Inflammatory macrophage treated with lipopolysaccharide for 4 hours (primary cell): ENCODE data around the gene ERBB4.
"Not testable (repeated sequence)": the region's sequence is repeated elsewhere in the genome, so short reads cannot be mapped to it uniquely, and the experiment has no call there.

Experiments used
- DNase-seq: peaks from one replicate; pipeline ENCODE4 v3.0.0-alpha.2; 2020

ERBB4 gene

DNA sequence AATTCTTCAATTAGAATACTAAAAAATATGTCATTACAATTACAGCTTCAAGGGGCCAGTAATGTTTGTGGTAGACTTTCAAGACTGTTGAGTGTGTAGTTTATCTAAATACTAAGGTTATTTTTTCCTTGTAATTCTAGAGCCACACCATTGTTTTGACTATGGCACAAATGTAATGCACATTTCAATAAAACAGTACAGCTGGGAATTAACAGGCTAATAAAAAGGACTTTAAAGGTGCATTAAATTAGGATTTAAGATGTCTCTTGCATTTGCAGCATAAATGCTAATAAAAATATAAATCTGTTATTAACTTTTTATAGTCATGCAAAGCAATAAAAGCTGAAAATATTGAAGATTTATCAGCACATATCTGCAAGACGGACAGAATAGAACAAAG, 344.8 kb downstream of the ERBB4 start:
- no peak for DNase-seq

DNA sequence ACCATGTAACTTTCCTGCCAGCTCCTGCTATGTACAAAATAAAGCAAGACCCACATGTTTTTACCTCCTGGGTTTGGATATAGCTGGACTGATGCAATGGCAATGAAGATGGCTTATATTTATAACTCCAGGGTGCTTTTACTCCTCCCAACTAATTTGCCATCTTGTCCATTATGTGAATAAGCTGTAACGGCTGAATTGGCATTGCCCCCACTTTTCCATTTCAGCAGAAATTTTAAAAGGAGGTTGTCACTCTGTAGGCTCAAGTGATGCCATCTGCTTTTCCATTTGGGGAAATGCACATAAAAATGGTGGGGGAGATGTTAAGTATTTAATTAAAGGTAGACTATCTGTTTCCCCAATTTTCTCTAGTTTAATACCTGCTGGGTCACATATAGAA, 345.5 kb downstream of the ERBB4 start:
- no peak for DNase-seq

DNA sequence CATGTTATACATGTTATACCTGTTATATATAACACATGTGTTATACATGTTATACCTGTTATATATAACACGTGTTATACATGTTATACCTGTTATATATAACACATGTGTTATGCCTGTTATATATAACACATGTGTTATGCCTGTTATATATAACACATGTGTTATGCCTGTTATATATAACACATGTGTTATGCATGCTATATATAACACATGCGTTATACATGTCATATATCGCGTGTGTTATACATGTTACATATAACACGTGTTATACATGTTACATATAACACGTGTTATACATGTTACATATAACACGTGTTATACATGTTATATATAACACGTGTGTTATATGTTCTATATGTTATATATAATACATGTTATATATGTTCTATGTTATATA, 347.2 kb downstream of the ERBB4 start:
- DNase-seq: not testable (repeated sequence)

DNA sequence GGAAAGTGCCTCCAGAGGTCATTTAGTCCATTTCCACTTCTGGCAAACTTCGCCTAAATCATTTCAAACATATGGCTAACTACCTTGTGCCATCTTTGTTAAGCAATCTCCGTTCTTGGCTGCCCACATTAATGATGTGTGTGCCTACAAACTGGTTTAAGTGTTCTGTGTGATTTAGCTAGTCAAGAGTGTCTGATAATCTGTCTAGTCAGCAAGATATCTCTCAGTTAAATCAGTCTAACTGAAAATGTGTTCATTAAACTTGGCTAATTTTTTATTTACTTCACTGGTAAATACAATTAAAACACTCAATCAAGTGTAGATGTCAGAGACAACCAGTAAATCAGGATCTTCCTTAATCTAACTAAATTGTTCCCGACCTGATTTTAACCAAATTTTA, 352.4 kb downstream of the ERBB4 start:
- no peak for DNase-seq

DNA sequence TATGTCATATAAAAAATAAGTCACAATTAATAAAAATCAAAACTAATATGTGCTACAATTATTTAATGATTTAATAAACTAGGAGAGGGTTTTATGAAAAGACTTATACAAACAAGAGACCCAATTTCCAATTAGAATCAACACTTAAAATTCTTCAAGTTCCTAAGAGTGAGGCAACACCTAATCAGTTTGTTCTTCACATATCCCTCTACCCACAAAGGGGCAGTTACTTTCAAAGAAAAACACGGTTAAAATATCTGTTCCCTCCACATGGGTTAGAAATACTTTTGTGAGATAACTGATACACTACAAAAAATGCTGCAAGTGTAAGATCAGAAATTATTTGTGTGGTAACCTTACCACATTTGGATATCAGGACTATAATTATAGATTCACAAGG, 357.0 kb downstream of the ERBB4 start:
- no peak for DNase-seq

DNA sequence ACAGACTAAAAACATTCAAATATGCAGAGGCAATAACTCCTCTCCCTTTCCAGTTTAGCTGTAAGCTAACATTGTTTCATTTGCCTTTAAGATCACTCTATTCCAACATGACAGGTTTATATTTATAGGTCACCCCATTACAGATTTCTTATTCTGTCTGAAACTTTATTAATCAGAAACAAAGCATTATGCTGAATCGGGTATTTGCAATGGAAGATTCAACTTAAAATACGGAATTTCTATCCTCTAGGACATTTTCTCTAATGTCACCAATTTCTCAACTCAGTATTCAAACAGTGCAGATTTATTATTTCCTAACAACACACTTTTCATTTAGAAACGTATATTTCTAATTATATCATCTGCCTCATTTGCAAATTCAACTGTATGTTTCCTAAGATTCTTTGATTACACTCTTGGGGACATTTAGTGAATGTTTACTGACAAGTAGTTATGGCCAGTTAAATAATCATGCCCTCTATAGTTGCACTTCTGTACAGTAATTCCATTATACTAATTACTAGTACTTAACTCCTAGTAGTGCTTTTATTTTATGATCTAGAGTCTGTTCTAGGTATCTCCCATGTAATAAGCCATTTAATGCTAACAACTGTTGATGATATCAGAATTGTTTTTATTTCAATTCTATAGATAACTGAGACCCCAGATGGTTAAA, 358.1 kb downstream of the ERBB4 start:
- no peak for DNase-seq

DNA sequence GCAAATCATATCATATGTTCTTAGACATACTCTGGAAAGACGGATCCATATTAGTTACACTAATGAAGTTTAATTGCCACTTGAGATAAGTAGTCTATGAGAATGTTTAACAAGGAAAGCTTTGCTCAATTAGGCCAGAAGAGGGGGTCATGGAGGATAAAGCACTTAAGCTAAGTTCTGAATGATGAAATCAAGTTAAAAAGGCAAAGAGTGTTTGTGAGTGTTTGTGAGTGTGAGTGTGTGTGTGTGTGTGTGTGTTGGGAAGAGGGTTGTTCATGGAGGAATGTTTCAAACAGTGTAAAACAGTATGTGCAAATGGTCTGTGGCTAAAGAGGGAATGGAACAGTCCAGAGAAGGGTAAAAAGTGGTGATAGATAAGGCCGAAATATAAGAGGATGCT, 360.9 kb downstream of the ERBB4 start:
- no peak for DNase-seq

DNA sequence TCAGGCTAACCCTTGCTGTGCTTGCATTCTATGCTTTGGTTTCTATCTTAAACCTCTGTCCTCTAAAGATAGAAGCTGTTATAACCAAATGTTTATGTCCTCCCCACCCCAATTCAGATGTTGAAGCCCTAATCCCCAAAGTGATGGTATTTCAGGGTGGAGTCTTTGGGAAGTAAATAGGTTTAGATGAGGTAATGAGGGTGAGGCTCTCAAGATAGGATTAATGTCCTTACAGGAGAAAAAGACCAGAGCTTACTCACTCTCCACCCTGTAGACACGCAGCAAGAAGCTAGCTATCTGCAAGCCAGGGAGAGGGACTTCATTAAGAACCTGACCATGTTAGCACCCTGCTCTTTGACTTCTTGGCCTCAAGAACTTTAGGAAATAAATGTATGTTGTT, 362.5 kb downstream of the ERBB4 start:
- no peak for DNase-seq

DNA sequence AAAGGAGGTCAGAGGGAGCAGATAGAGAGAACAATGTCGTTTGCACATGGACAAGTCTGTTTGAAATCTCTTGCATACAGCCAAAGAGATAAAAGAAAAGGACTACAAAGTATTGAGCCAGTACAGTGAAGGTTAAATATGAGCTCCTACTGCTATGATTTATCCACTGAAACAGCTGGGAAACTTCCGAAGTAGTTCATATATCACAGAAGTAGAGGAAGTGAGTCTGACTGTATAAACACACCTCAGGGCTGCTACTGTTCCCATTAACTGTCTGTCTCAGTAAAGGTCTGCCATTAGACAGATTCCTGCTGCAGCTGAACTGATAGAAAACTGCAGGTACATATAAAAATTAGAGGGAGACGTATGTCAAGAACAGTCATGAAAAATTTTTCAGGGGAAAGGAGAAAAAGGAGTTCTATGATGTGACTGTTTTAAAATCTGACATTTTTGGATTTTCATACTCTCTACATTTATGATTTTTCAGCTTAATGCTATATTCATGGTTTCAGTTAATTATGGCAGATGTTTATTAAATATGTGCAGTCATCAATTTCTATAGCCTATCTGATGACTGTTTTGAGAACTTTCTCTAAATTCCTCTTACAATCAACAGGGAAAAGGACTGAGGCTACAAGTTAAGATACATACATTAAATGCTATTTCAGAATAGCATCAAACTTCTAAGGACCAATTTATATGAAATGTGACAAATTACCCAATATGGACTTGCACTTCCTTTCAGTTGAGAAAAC, 364.7 kb downstream of the ERBB4 start:
- no peak for DNase-seq

DNA sequence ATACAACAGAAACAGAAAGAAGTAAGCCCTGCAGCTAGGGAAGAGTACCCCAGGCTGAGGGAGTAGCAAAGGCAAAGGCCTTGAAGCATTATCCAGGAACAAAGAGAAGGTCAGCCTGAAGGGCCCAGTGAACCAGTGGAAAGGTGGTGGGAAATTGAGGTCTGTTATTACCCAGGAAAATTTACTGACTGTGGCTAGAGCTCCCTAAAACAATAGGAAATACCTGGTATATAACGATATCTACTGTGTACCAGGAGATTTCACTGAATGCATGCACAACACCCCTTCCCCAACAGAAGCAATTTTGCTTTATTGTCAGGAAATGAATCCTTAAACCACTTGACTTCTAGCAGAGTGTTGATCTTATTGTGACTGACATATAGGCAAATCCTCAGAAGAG, 365.3 kb downstream of the ERBB4 start:
- DNase-seq: no peak

DNA sequence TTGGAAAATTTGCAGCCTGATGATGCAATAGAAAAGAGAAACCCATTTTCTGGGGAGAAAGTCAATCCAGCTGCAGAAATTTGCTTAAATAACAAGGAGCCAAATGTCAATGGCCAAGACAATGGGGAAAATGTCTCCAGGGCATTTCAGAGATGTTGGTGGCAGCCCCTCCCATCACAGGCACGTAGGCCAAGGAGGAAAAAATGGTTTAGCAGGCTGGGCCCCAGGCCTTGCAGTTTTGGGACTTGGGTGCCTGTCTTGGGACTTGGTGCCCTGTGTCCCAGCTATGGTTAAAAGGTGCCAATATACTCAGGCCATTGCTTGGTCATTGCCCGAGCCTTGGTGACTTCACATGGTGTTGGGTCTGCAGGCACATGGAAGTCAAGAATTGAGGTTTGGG, 368.2 kb downstream of the ERBB4 start:
- no peak for DNase-seq

DNA sequence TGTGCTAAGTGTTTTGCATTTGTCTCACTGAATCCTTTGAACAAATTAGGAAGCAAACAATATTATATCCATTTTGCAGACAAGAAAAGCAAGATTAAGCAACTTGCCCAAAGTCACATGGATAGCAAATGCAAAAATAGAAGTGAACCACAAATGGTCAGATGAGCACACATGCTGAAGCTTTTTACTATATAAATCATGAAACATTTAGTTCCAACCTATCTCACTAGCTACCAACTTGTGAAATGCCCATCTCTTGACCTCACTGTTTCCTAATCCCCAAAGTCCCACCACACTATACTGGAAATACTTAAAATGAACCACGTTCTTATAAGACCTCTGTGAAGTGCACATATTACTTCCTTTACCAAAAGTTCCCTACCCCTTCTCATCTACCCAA, 380.5 kb downstream of the ERBB4 start:
- no peak for DNase-seq

DNA sequence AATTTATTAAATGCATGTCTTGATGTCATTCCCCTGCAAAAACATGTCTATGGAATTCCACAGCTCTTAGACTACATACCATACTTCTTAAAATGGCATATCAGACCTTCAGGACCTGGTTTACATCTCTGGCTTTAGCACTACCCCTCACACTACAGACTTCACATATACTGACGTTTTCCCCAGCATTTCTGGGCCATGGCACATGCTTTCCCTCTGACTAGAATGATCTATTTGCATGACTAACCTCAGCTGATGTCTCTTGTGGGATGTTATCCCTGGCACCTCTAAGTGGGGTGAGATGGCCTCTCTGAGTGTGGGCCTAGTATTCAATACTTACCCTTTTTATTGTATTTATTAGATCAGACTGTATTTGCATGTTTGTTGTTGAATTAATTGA, 381.6 kb downstream of the ERBB4 start:
- DNase-seq: no peak

DNA sequence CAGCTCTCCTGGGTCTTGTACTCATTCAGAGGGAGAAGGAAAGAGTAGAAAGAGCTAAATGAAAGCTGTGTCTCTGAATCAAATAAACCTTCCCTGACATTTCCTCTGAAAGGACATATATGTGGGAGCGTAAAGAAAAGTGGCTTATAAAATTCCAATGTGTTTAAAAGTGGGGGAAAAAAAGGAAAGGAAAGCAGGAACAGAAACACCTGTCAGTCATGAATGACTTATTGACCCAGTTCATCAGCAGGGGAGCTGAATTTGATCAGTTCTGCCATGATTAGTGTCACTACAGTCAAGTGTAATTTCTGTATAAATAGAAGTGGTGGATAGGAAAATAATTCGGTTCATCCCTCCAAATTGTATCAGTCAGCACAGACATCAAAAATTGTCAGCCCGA, 382.5 kb downstream of the ERBB4 start:
- no peak for DNase-seq

DNA sequence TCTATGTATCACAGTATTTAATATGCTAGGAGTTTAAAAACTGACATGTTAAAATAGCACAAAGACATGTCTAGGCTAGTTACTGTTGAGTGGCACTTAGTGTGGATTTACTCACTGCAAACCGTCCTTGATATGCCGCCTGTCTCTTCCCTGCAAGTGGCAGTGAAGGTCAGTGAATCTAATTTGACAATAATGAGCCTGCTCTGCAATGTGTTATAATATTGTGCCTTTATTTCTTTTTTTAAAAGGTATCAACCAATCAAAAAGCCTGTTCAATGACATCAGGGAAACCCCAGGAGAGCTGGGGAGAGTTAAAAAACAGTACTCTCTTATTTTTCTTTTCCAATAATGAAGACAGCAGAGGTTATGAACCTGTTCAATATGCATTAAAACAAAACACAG, 384.1 kb downstream of the ERBB4 start:
- DNase-seq: no peak

DNA sequence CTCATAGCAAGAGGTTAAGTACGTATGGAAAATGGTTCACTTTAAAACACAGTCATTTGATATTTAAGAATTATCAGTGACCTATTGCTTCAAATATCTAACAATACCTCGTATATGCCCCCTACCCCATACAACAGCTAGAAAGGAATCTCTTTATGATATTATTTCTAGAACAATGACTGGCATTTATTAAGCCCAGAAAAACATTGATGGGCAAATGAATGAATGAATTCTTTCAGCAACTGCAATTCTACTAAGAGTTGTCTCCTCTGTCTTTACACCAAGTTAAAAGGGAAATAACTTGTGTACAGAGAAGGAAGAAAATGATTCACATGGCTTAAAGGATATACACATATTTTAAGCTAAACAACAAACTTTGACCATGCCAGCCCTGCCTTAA, 384.7 kb downstream of the ERBB4 start:
- DNase-seq: no peak

DNA sequence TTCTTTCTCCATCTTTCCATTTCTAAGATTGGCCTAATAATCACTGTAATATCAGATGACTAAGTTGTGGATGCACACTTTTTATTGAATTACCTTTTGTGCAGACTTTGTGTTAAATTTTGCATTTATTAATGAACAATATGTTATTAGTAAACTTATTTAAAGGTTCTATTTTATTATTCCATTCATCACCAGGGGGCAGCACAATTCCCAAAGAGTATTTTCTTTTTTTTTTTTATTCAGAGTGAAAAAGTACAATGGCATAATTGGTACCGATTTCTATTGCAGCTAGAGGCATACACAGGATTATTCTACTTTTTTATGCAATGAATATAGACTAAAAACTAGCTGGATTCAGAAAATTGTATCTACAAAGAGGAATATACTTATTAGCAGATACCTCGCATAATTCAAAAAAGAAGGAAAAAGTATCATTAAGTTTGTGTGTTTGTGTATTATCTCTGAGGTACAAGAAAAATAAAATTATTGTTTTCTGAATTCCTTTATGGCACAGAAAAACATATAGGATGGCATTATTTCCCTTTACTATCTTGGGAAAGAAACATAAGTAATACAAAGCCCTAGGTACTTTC, 390.6 kb downstream of the ERBB4 start:
- DNase-seq: peak; percentile 23

DNA sequence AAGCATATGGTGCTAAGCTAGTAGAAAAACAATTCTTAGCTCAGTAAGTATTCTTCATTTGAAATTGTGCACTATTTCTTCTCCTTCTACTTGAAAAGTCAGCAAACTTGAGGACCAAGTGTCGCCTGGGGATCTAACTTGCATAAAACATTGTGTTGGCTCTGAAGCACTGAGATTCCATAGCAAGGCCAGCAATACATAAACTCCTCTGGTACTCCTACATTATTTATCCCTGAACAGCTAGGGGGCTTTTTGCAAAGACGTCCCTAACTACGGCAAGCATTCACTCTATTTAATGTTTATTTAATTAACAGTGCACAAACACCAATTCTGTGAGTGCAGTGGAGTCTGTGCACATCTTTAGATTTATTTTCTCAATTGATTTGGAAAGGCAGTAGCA, 392.2 kb downstream of the ERBB4 start:
- DNase-seq: no peak

DNA sequence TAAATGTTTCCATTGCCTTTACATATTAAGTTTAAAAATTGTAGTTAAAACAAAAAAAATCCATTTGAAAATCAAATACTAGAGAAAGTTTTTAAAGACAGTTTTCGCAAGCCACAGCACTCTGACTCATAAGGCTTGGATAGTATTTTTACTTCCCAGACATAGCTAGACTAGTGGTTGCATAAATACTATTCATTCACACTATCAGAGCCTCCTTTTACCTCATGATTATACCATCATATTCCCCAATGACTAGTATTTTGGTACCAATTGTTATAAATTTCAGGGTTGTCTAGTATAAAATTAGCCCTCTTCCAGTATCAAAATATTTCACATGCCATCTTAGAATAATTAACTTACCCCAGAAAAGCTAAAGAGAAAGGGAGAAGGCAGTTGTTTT, 393.5 kb downstream of the ERBB4 start:
- no peak for DNase-seq

DNA sequence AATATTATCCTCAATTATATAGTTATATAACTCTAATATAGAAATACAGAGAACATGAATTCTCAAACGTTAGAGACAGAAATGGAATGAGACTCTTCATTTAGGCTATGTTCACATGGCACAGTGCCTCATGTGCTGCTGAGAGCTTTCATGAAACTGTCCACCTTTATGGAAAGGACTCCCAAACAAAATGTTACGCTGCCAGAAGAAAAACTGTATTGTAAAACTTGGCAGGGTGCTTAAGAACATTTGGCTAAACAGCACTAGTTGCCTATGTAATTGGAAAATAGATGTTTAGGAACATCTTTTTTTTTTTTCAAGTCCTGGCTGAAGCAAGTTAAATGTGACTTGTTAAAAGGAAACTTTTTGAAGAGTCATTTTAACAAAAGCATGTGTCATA, 396.0 kb downstream of the ERBB4 start:
- DNase-seq: no peak

DNA sequence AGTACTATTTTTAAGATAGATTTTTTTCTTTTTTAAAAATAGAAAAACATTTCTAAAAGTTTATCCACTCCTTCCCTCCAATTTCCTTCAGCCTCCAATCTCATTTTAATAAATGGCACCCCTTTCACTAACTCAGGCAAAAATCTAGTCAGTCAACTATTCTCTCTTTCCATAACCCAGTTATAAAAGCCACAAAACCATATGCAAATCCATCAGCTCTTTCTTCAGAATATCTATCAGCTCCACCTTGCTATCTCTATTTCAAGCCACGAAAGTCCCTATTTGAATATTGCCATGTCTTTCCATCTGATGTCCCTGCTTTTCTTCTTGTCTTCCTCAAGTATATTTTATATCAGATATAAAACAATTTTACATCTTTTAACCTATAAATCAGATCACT, 397.1 kb downstream of the ERBB4 start:
- DNase-seq: no peak

DNA sequence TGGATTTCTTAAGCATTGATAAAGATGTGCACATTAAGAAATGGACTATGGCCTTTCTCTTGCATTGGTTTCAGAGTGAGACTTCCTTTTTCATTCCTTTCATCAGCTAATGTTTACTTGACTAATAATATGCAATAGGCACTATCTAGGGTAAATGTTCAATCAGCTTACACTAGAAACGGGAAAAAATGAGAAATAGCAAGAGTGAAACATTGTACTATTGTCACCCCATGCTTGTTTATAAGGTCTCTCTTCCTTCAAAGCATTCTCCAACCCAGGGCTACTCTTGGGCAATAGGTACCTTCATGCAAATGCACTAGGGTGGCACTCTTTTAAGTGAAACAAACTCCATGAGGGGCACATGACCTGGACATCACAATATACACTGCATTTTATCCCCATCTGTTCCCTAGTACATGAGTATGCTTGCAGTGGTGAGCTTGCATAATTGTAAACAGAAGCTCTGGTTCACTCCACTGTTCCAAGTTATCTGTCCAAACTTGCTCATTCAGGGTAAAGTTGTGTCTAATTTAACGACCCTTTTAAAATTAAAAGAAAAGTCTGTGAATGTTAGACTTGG, 402.3 kb downstream of the ERBB4 start:
- no peak for DNase-seq

DNA sequence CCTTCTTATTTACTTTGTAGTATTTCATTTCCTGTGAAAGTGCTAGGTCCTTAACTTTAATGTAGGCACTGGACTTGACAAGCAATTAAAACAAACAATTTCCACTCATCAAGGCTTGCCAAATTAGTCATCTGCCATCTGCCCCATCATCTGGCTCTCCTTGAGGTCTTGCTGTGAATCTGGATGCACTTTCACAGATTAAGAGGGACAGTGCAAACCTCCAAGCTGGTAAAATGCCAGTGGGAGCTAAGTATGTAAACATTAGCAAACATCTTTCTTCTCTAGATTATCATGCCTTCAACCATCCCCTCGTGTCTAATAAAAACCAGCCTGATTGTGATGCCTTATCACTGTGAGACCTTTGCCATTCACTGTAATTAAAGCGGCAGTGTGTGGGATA, 402.9 kb downstream of the ERBB4 start:
- no peak for DNase-seq

DNA sequence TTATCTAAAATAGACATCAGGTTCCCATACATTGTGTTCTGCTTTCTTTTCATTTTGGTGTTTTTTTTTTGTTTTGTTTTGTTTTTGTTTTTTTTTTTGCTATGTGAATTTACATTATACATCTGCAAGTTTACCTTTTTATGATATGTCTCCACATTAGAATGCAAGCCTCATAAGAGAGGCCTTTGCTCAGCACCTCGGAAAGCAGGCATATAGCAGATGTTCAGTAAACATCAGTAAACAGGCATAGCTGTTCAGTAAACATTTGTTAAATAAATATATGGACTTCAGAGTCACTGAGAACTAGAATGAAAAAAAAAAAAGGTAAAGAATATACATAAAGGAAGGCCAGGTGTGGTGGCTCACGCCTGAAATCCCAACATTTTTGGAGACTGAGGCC, 405.3 kb downstream of the ERBB4 start:
- no peak for DNase-seq
